ES-I3 (cell line): ENCODE results near the gene TMEM86A.
"Not testable (repeated sequence)": the region's sequence is repeated elsewhere in the genome, so short reads cannot be mapped to it uniquely, and the experiment has no call there.

ENCODE experiments used
- H3K36me3 ChIP-seq: 2 replicates; pipeline ENCODE4 v1.6.1; 2013; ENCODE audit warnings: mild to moderate bottlenecking, low read length, control low read depth, moderate library complexity; ENCODE audit not compliant: insufficient read depth
- H3K4me1 ChIP-seq: 2 replicates; pipeline ENCODE4 v1.6.1; 2013; ENCODE audit warnings: mild to moderate bottlenecking, control low read depth, low read length; ENCODE audit not compliant: insufficient read depth
- H3K9ac ChIP-seq: 2 replicates; pipeline ENCODE4 v1.6.1; 2013; ENCODE audit warnings: low read depth, mild to moderate bottlenecking, low read length, moderate library complexity
- H3K9me3 ChIP-seq: 2 replicates; pipeline ENCODE4 v1.6.1; 2013; ENCODE audit warnings: mild to moderate bottlenecking, low read length, moderate library complexity; ENCODE audit not compliant: control insufficient read depth, insufficient read depth

The TMEM86A gene

GRCh38 chr11:18698341-18699268, at the start of gene TMEM86A:
Gene TMEM86A, plus strand, starts transcription at chr11:18698779. Its CDS starts 108 bp downstream, at chr11:18698887.
- Histone ChIP-seq H3K9ac (peak within 1 kb of the TSS; percentile 35; the same call in 1 of the 2 replicates), H3K4me1 (no peaks in the 10 kb centered on the region; the same call in 1 of the 2 replicates), H3K36me3 (no peaks in the 10 kb centered on the region), H3K9me3 (no peaks in the 10 kb centered on the region)

GRCh38 chr11:18650353-18650752, 48.2 kb upstream of the TMEM86A start:
- Histone ChIP-seq H3K9ac (no peak overlapping the region), H3K9me3 (no peaks in the 10 kb centered on the region), H3K36me3 (no peaks in the 10 kb centered on the region), H3K4me1 (no peaks in the 10 kb centered on the region)

- Histone ChIP-seq H3K9ac (no peak overlapping the region), H3K9me3 (no peaks in the 10 kb centered on the region), H3K36me3 (no peaks in the 10 kb centered on the region), H3K4me1 (no peaks in the 10 kb centered on the region)
Observed at GRCh38 chr11:18650859-18651557, 47.6 kb upstream of the TMEM86A start.

GRCh38 chr11:18657673-18658072, 40.9 kb upstream of the TMEM86A start:
- no peaks in the 10 kb centered on the region for H3K36me3 ChIP-seq
- H3K9ac ChIP-seq, result no peak overlapping the region
- no peaks in the 10 kb centered on the region for H3K4me1 ChIP-seq
- H3K9me3 ChIP-seq, result no peaks in the 10 kb centered on the region

GRCh38 chr11:18665353-18665872, 33.2 kb upstream of the TMEM86A start:
- not testable (repeated sequence) for H3K9me3 ChIP-seq, H3K9ac ChIP-seq, H3K36me3 ChIP-seq
- H3K4me1 ChIP-seq, result peaks cover 11% of the 10 kb centered on the region

GRCh38 chr11:18668131-18668530, 30.4 kb upstream of the TMEM86A start:
- no peaks in the 10 kb centered on the region for H3K9me3 ChIP-seq
- no peak overlapping the region for H3K9ac ChIP-seq
- H3K36me3 ChIP-seq, result no peaks in the 10 kb centered on the region
- H3K4me1 ChIP-seq, result peaks cover 11% of the 10 kb centered on the region

- Histone ChIP-seq H3K4me1 (peaks cover 11% of the 10 kb centered on the region), H3K9me3 (no peaks in the 10 kb centered on the region), H3K36me3 (no peaks in the 10 kb centered on the region), H3K9ac (no peak overlapping the region; the same call in 1 of the 2 replicates)
Observed at GRCh38 chr11:18669219-18669596, 29.4 kb upstream of the TMEM86A start.

GRCh38 chr11:18669711-18670110, 28.9 kb upstream of the TMEM86A start:
- no peak overlapping the region for H3K9ac ChIP-seq

GRCh38 chr11:18671246-18671645, 27.3 kb upstream of the TMEM86A start:
- Histone ChIP-seq H3K9me3 (no peaks in the 10 kb centered on the region), H3K36me3 (no peaks in the 10 kb centered on the region), H3K9ac (no peak overlapping the region), H3K4me1 (peaks cover 11% of the 10 kb centered on the region)

More at GRCh38 chr11:18669711-18670110, 28.9 kb upstream of the TMEM86A start:
- Histone ChIP-seq H3K9me3 (no peaks in the 10 kb centered on the region), H3K36me3 (no peaks in the 10 kb centered on the region), H3K4me1 (peaks cover 11% of the 10 kb centered on the region)

GRCh38 chr11:18672209-18672608, 26.4 kb upstream of the TMEM86A start:
- H3K9ac ChIP-seq, H3K36me3 ChIP-seq, H3K9me3 ChIP-seq: not testable (repeated sequence)
- H3K4me1 ChIP-seq, result peaks cover 11% of the 10 kb centered on the region

- Histone ChIP-seq H3K4me1 (no peaks in the 10 kb centered on the region), H3K9ac (no peak overlapping the region), H3K9me3 (no peaks in the 10 kb centered on the region), H3K36me3 (no peaks in the 10 kb centered on the region)
Observed at GRCh38 chr11:18676803-18677202, 21.8 kb upstream of the TMEM86A start.

- H3K9ac ChIP-seq, result no peak overlapping the region
- no peaks in the 10 kb centered on the region for H3K4me1 ChIP-seq
- no peaks in the 10 kb centered on the region for H3K9me3 ChIP-seq
- H3K36me3 ChIP-seq, result no peaks in the 10 kb centered on the region
Observed at GRCh38 chr11:18677560-18677959, 21.0 kb upstream of the TMEM86A start.

- not testable (repeated sequence) for H3K4me1 ChIP-seq, H3K9me3 ChIP-seq, H3K9ac ChIP-seq, H3K36me3 ChIP-seq
Observed at GRCh38 chr11:18681949-18682348, 16.6 kb upstream of the TMEM86A start.

- H3K9me3 ChIP-seq, result no peaks in the 10 kb centered on the region
- no peaks in the 10 kb centered on the region for H3K36me3 ChIP-seq
- H3K9ac ChIP-seq, result no peak overlapping the region
- H3K4me1 ChIP-seq, result no peaks in the 10 kb centered on the region
Observed at GRCh38 chr11:18682466-18682865, 16.1 kb upstream of the TMEM86A start.
